ENCODE measurements around the gene TAMM41. TPM values are rescaled to one million over a fixed set of nuclear protein-coding genes. Genes with fewer than 3 reads are reported as not detected.
"Not testable (repeated sequence)": the region's sequence is repeated elsewhere in the genome, so short reads cannot be mapped to it uniquely, and the experiment has no call there.

Gene TAMM41
- total and polyA plus RNA-seq, 2 experiments from 2014 or later, result 8.2 to 18.1 TPM

DNA sequence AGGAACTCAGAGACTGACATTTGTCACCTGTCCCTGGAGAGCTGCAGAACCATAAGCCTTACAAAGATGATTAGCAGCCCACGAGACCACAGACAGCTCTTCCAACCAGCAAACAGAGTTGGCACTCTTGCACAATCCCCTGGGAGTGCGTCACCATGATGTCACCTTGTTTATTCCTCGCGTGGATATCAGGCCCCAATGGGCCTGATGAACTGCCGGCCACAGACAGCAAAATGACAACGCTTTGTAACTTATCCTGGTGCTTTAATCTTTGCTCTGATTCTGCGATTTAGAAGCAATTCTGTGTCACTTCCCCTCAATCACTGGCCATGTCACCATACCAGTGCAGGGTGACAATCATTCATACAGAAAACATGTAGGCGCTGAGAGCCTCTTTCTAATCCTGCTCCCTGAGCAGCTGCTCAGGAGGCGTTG is 89.2 kb downstream of the TAMM41 start:
- no peak overlapping the region for H3K9ac ChIP-seq
- H3K9me2 ChIP-seq (ENCODE audit: insufficient read depth), result no peaks in the 10 kb centered on the region
- peaks cover 6% of the 10 kb centered on the region; the same call in 1 of the 2 replicates for H3K27me3 ChIP-seq (replicated peaks; ENCODE audit: insufficient read depth)
- no peaks in the 10 kb centered on the region for H3K4me1 ChIP-seq (ENCODE audit: insufficient read depth)
- H3K4me2 ChIP-seq (ENCODE audit: unreplicated experiment), result no peak overlapping the region
- peak; percentile 54 for DNase-seq
- H3F3A ChIP-seq (ENCODE audit: insufficient read depth), result no peaks in the 10 kb centered on the region
- no peak overlapping the region for H3K4me3 ChIP-seq
- H3K36me3 ChIP-seq (ENCODE audit: low read depth), result no peaks in the 10 kb centered on the region
- in situ Hi-C loops (cut with MboI), result no loop called here
- no peak overlapping the region for H3K27ac ChIP-seq
- H4K20me1 ChIP-seq (ENCODE audit: insufficient read depth), result no peaks in the 10 kb centered on the region
- H2AFZ ChIP-seq, result no peak overlapping the region
- no peak for TF ChIP-seq EZH2 (IDR thresholded peaks at IDR 0.05; ENCODE audit: insufficient read depth, poor library complexity, severe bottlenecking)
- no peak for TF ChIP-seq EZH2phosphoT487 (IDR thresholded peaks at IDR 0.05; ENCODE audit: insufficient read depth, low read depth)
- no peaks in the 10 kb centered on the region for H3K79me2 ChIP-seq (ENCODE audit: insufficient read depth)
- 50 to 58% methylated on average over 9 of the region's 9 CpGs for WGBS, 2 experiments (ENCODE audit: low coverage in 1 of 2, low lambda C conversion rate in 2 of 2, missing lambda C conversion rate in 2 of 2)
- H3K9me3 ChIP-seq (ENCODE audit: low read depth), result no peaks in the 10 kb centered on the region

DNA sequence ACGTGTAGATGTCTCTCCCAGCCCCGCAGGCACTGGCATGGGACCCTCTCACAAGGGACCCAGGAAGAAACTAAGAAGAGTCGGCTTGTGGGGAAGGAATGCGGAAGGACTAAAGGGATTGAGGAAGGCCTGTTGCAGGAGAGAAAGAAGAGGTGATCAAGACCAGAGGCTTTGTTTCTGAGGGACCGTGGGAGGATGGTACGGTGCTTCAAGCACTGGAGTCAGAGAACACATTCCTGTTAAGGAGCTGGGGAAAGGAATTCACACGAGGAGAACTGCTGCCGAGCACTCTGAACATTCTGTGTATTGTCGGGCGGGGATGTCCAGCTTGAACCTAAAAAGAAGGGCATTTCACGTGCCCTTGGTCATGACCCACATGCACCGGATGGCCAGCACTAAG is 91.4 kb downstream of the TAMM41 start:
- no peaks in the 10 kb centered on the region for H4K20me1 ChIP-seq (ENCODE audit: insufficient read depth)
- no peak for TF ChIP-seq EZH2 (IDR thresholded peaks at IDR 0.05; ENCODE audit: insufficient read depth, poor library complexity, severe bottlenecking)
- TF ChIP-seq EZH2phosphoT487 (IDR thresholded peaks at IDR 0.05; ENCODE audit: insufficient read depth, low read depth), result no peak
- no peak for DNase-seq
- no peaks in the 10 kb centered on the region for H3K79me2 ChIP-seq (ENCODE audit: insufficient read depth)
- H3K36me3 ChIP-seq (ENCODE audit: low read depth), result no peaks in the 10 kb centered on the region
- 90 to 92% methylated on average over 12 of the region's 12 CpGs for WGBS, 2 experiments (ENCODE audit: low coverage in 1 of 2, low lambda C conversion rate in 2 of 2, missing lambda C conversion rate in 2 of 2)
- H3K4me2 ChIP-seq (ENCODE audit: unreplicated experiment), result no peak overlapping the region
- no peak overlapping the region for H2AFZ ChIP-seq
- H3K9ac ChIP-seq, result no peak overlapping the region
- H3K27me3 ChIP-seq (replicated peaks; ENCODE audit: insufficient read depth), result peaks cover 6% of the 10 kb centered on the region; the same call in 1 of the 2 replicates
- no peaks in the 10 kb centered on the region for H3K4me1 ChIP-seq (ENCODE audit: insufficient read depth)
- in situ Hi-C loops (cut with MboI), result no loop called here
- H3K9me3 ChIP-seq (ENCODE audit: low read depth), result no peaks in the 10 kb centered on the region
- no peak overlapping the region for H3K27ac ChIP-seq
- no peaks in the 10 kb centered on the region for H3F3A ChIP-seq (ENCODE audit: insufficient read depth)
- H3K4me3 ChIP-seq, result no peak overlapping the region
- H3K9me2 ChIP-seq (ENCODE audit: insufficient read depth), result no peaks in the 10 kb centered on the region

DNA sequence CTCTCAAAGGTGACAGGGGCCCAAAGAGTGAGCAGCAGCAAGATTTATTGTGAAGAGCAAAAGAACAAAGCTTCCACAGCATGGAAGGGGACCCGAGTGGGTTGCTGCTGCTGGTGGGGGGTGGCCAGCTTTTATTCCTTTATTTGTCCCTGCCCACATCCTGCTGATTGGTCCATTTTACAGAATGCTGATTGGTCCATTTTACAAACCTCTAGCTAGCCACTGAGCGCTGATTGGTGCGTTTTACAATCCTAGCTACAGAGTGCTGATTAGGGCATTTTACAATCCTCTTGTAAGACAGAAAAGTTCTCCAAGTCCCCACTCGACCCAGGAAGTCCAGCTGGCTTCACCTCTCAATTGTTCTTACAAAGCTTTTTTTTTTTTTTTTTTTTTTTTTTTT is 94.4 kb downstream of the TAMM41 start:
- H3K4me3 ChIP-seq; H3K4me1 ChIP-seq (ENCODE audit: insufficient read depth); H3F3A ChIP-seq (ENCODE audit: insufficient read depth); in situ Hi-C loops (cut with MboI); H3K9me2 ChIP-seq (ENCODE audit: insufficient read depth); H3K27ac ChIP-seq; H3K9me3 ChIP-seq (ENCODE audit: low read depth); H3K79me2 ChIP-seq (ENCODE audit: insufficient read depth); H3K27me3 ChIP-seq (replicated peaks; ENCODE audit: insufficient read depth); DNase-seq; H2AFZ ChIP-seq; H3K4me2 ChIP-seq (ENCODE audit: unreplicated experiment); H4K20me1 ChIP-seq (ENCODE audit: insufficient read depth); H3K36me3 ChIP-seq (ENCODE audit: low read depth); H3K9ac ChIP-seq: not testable (repeated sequence)
- 64 to 65% methylated on average over 4 of the region's 4 CpGs for WGBS, 2 experiments (ENCODE audit: low coverage in 1 of 2, low lambda C conversion rate in 2 of 2, missing lambda C conversion rate in 2 of 2)

DNA sequence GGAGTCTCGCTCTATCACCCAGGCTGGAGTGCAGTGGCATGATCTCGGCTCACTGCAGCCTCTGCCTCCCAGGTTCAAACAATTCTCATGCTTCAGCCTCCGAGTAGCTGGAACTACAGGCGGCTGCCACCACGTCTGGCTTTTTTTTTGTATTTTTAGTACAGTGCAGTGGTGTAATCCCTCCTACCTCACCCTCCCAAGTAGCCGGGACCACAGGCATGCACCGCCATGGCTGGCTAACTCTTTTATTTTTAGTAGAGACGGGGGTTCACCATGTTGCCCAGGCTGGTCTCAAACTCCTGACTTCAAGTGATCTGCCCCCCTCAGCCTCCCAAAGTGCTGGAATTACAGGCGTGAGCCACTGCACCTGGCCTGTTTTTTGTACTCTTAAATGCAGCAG is 98.4 kb downstream of the TAMM41 start:
- H4K20me1 ChIP-seq (ENCODE audit: insufficient read depth); in situ Hi-C loops (cut with MboI); H3K4me2 ChIP-seq (ENCODE audit: unreplicated experiment); H3K9me2 ChIP-seq (ENCODE audit: insufficient read depth); H3F3A ChIP-seq (ENCODE audit: insufficient read depth); H3K36me3 ChIP-seq (ENCODE audit: low read depth); DNase-seq; H3K27ac ChIP-seq; H3K27me3 ChIP-seq (replicated peaks; ENCODE audit: insufficient read depth); H3K4me1 ChIP-seq (ENCODE audit: insufficient read depth); H3K79me2 ChIP-seq (ENCODE audit: insufficient read depth); H3K9ac ChIP-seq; H2AFZ ChIP-seq; H3K4me3 ChIP-seq; H3K9me3 ChIP-seq (ENCODE audit: low read depth): not testable (repeated sequence)
- WGBS, 2 experiments (ENCODE audit: low coverage in 1 of 2, low lambda C conversion rate in 2 of 2, missing lambda C conversion rate in 2 of 2), result 47 to 49% methylated on average over 9 of the region's 9 CpGs

Small RNA genes lying within 50 kb of the gene (small RNA-seq; reads per million reads assigned to genes)
- not detected for gene CYCSP12 (ENCODE audit: low read depth, low replicate concordance)

Other genes with a start within 250 kb of the TAMM41 start
- 46.5 and 54.9 TPM in 2 replicates for gene VGLL4, start 203.0 kb downstream of the TAMM41 start, total RNA-seq (2014; rRNA removed; shearing (Covaris generic))
- gene VGLL4, start 203.0 kb downstream of the TAMM41 start, polyA plus RNA-seq (2016; fragmentation: Nextera tagmentation; extraction: Ambion mirVana), result 30.9 and 32.4 TPM in 2 replicates
- 0.13 TPM in 1 of 2 replicates, not detected in the other for gene SYN2, start 157.5 kb upstream of the TAMM41 start, total RNA-seq (2014; rRNA removed; shearing (Covaris generic))
- not detected in 2 replicates for gene SYN2, start 157.5 kb upstream of the TAMM41 start, polyA plus RNA-seq (2016; fragmentation: Nextera tagmentation; extraction: Ambion mirVana)